PC-3 (cell line): Measurements from ENCODE around the gene VAV3. TPM values are rescaled to one million over a fixed set of nuclear protein-coding genes. Genes with fewer than 3 reads are reported as not detected.

Experiments
- ATAC-seq: fragments of 200-7000 bp; cut with Tn5 transposase; 2 replicates; pipeline ENCODE4 v1.9.1; 2020; ENCODE audit warnings: mild to moderate bottlenecking, moderate library complexity
- BruUV-seq: library from RNA; stranded (reverse); fragments of 400-500 nt; replicated peaks from 2 replicates; lab custom pipeline; 2021; lab: Mats Ljungman, UMichigan
- CTCF ChIA-PET: fragments of 300-600 bp; sonication (Branson Sonifier 250); formaldehyde crosslinking; loops from one replicate; lab custom pipeline; 2022; ENCODE audit warnings: antibody characterized with exemption; lab: Charles Lee
- POLR2A ChIA-PET: fragments of 300-600 bp; sonication (Branson Sonifier 250); formaldehyde crosslinking; loops from one replicate; lab custom pipeline; 2022; ENCODE audit warnings: antibody characterized with exemption; ENCODE audit not compliant: unreplicated experiment; lab: Charles Lee
- DNase-seq: peaks from one replicate; pipeline ENCODE4 v3.0.0-alpha.2; 2015
- H2AFZ ChIP-seq: fragments of 300-600 bp; sonication (generic); 2 replicates; pipeline ENCODE4 v1.6.0; 2016; ENCODE audit warnings: antibody characterized with exemption, low read length
- H3F3A ChIP-seq: fragments of 300-600 bp; sonication (generic); one replicate; pipeline ENCODE4 v1.6.0; 2017; ENCODE audit warnings: antibody characterized with exemption, low read length, control low read depth, mild to moderate bottlenecking; ENCODE audit not compliant: unreplicated experiment
- H3K27ac ChIP-seq: fragments of 300-600 bp; sonication (generic); 2 replicates; pipeline ENCODE4 v1.5.1; 2016; ENCODE audit warnings: mild to moderate bottlenecking, low read length
- H3K27me3 ChIP-seq: fragments of 300-600 bp; sonication (generic); 2 replicates; pipeline ENCODE4 v1.6.1; 2016; ENCODE audit warnings: low read length, mixed read lengths
- H3K36me3 ChIP-seq: fragments of 300-600 bp; sonication (generic); 2 replicates; pipeline ENCODE4 v1.6.1; 2016; ENCODE audit warnings: low read depth, mixed run types, low read length, mixed read lengths
- H3K4me1 ChIP-seq: fragments of 300-600 bp; sonication (generic); 2 replicates; pipeline ENCODE4 v1.5.1; 2016; ENCODE audit warnings: low read length; ENCODE audit not compliant: insufficient read depth
- H3K4me2 ChIP-seq: fragments of 300-600 bp; sonication (generic); 2 replicates; pipeline ENCODE4 v1.6.0; 2016; ENCODE audit warnings: low read length
- H3K4me3 ChIP-seq: fragments of 300-600 bp; sonication (generic); 2 replicates; pipeline ENCODE4 v1.5.1; 2016; ENCODE audit warnings: mild to moderate bottlenecking, low read length, mixed read lengths
- H3K79me2 ChIP-seq: fragments of 300-600 bp; sonication (generic); 2 replicates; pipeline ENCODE4 v1.6.1; 2017; ENCODE audit warnings: low read length, mixed read lengths
- H3K9ac ChIP-seq: fragments of 300-600 bp; sonication (generic); 2 replicates; pipeline ENCODE4 v1.6.0; 2016; ENCODE audit warnings: mild to moderate bottlenecking, low read length
- H3K9me2 ChIP-seq: fragments of 300-600 bp; sonication (generic); replicated peaks from 2 replicates; pipeline ENCODE4 v1.6.1; 2016; ENCODE audit warnings: mixed run types, low read length, mixed read lengths
- H3K9me3 ChIP-seq: fragments of 300-600 bp; sonication (generic); 2 replicates; pipeline ENCODE4 v1.6.1; 2016; ENCODE audit warnings: low read length, mixed read lengths
- H4K20me1 ChIP-seq: fragments of 300-600 bp; sonication (generic); 2 replicates; pipeline ENCODE4 v1.6.1; 2016; ENCODE audit warnings: low read length, mixed read lengths
- EZH2 ChIP-seq: fragments of 300-600 bp; sonication (generic); IDR thresholded peaks from one replicate; pipeline ENCODE4 v1.6.1; 2017; ENCODE audit warnings: antibody characterized with exemption, mild to moderate bottlenecking, low read length; ENCODE audit not compliant: unreplicated experiment
- EZH2phosphoT487 ChIP-seq: fragments of 300-600 bp; sonication (generic); IDR thresholded peaks from 2 replicates; pipeline ENCODE4 v1.6.1; 2018; ENCODE audit warnings: mild to moderate bottlenecking, antibody characterized with exemption, low read length, borderline replicate concordance
- intact Hi-C: fragments of 100-400 bp; cut with micrococcal nuclease; formaldehyde crosslinking; loops from 2 replicates; pipeline ENCODE4 v1.9.0; 2023
- microRNA-seq: library from miRNA; unstranded; fragments of <30 nt; microRNA quantifications from one replicate; pipeline ENCODE4 v1.1.0, GENCODE V29; 2020; ENCODE audit not compliant: unreplicated experiment
- total RNA-seq: library from RNA; depleted of rRNA; stranded (reverse); fragments of >200 nt; gene quantifications from 2 replicates; pipeline ENCODE4 v1.2.3, GENCODE V29; 2014; rRNA removed
- TF ChIP-seq, protein P1 (sequence below): fragments of 300-600 bp; sonication (generic); conservative IDR thresholded peaks from 2 replicates; pipeline ENCODE4 v1.5.1; 2017; ENCODE audit warnings: antibody characterized with exemption, low read depth, mild to moderate bottlenecking, low read length

VAV3 gene
- total RNA-seq, 1 experiment from 2014 or later = 0.73 TPM

DNA sequence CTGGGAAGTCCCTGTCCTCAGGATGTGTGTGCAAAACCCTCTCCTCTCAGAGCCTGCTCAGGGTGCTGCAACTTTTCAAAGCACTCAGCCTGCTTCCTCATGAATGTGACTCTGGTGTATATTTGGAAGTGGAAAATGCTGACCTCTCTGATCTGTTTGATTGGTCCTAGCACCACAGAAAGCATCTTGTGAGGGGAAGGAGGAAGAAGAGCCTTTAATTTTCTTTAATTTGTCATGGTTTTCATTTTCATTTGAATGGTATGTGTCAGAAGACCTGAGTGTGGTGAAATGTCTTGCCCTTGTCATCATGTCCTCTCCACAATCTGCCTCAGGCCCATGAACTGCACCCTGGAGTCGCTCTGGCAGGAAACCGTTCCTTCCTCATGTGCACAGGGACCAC, 440.7 kb downstream of the VAV3 start:
- no peak overlapping the region for H2AFZ ChIP-seq
- no peaks in the 10 kb centered on the region for H3K4me1 ChIP-seq
- ATAC-seq (no peak), DNase-seq (no peak)
- no peaks in the 10 kb centered on the region for H3F3A ChIP-seq
- no TSS peak for BruUV-seq
- no peaks in the 10 kb centered on the region for H4K20me1 ChIP-seq
- no peaks in the 10 kb centered on the region for H3K79me2 ChIP-seq
- H3K36me3 ChIP-seq = no peaks in the 10 kb centered on the region
- no peaks in the 10 kb centered on the region for H3K27me3 ChIP-seq
- H3K9me2 ChIP-seq = no peaks in the 10 kb centered on the region
- CTCF ChIA-PET = no interaction called here
- no peak overlapping the region for H3K9ac ChIP-seq
- no peak overlapping the region for H3K4me2 ChIP-seq
- intact Hi-C loops = no loop called here
- TF ChIP-seq EZH2 (no peak), EZH2phosphoT487 (no peak)
- TF ChIP-seq, protein P1, sequence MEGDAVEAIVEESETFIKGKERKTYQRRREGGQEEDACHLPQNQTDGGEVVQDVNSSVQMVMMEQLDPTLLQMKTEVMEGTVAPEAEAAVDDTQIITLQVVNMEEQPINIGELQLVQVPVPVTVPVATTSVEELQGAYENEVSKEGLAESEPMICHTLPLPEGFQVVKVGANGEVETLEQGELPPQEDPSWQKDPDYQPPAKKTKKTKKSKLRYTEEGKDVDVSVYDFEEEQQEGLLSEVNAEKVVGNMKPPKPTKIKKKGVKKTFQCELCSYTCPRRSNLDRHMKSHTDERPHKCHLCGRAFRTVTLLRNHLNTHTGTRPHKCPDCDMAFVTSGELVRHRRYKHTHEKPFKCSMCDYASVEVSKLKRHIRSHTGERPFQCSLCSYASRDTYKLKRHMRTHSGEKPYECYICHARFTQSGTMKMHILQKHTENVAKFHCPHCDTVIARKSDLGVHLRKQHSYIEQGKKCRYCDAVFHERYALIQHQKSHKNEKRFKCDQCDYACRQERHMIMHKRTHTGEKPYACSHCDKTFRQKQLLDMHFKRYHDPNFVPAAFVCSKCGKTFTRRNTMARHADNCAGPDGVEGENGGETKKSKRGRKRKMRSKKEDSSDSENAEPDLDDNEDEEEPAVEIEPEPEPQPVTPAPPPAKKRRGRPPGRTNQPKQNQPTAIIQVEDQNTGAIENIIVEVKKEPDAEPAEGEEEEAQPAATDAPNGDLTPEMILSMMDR = no peak
- H3K27ac ChIP-seq = no peak overlapping the region
- POLR2A ChIA-PET = no interaction called here
- H3K9me3 ChIP-seq = no peaks in the 10 kb centered on the region
- no peak overlapping the region for H3K4me3 ChIP-seq

DNA sequence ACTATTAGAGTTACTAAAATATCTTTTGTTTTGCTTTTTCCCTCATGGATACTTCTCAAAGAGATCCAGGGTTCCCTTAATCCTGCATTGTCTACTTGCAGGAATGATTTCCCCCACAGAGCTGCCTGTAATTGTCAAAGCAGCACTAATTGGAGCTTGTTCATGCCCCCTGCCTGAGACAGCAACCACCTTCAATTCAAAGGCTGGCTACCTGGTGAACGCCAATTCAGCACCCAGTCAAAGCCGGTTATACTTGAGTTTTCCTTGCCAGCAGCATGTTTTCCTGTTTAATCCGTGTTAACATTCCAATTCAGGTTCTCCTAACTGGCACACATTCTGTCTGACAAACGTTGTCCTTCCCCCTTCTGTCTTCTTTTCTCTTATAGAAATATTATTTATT, 441.2 kb downstream of the VAV3 start:
- ChIA-PET CTCF (interaction anchor here (0.7 kb wide), 1 partner anchor 291 kb away, joined by 3 read pairs; no protein-coding TSS in a partner anchor), POLR2A (no interaction called here)
- H3K9ac ChIP-seq = no peak overlapping the region
- H3K9me3 ChIP-seq = no peaks in the 10 kb centered on the region
- H3K4me1 ChIP-seq = no peaks in the 10 kb centered on the region
- DNase-seq (no peak), ATAC-seq (no peak)
- H3K27me3 ChIP-seq = no peaks in the 10 kb centered on the region
- TF ChIP-seq, protein P1 = no peak
- TF ChIP-seq EZH2 (no peak), EZH2phosphoT487 (no peak)
- H3K9me2 ChIP-seq = no peaks in the 10 kb centered on the region
- H4K20me1 ChIP-seq = no peaks in the 10 kb centered on the region
- no peak overlapping the region for H2AFZ ChIP-seq
- no TSS peak for BruUV-seq
- no peaks in the 10 kb centered on the region for H3K36me3 ChIP-seq
- no peaks in the 10 kb centered on the region for H3F3A ChIP-seq
- intact Hi-C loops = no loop called here
- no peak overlapping the region for H3K4me2 ChIP-seq
- H3K79me2 ChIP-seq = no peaks in the 10 kb centered on the region
- H3K4me3 ChIP-seq = no peak overlapping the region
- H3K27ac ChIP-seq = no peak overlapping the region

DNA sequence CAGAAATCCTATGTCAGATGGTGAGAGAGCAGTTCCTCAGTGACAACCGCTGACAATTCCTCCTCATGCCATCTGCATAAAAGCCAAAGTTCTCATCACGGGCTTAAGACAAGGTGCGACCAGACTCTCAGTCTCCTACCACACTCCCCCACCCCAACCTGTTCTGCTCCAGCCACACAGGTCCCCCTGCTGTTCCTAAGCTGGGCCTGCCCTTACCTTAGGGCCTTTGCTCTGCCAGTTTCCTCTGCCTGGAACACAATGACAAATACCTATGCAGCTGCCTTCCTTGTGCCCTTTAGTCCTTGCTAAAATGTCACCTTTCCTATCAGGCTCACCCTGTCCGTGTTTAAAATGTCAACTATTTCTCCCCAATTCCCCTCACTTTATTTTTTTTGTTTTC, 441.9 kb downstream of the VAV3 start:
- Histone ChIP-seq H3F3A (no peaks in the 10 kb centered on the region), H3K9me2 (no peaks in the 10 kb centered on the region), H3K27me3 (no peaks in the 10 kb centered on the region), H3K4me3 (no peak overlapping the region), H3K4me1 (no peaks in the 10 kb centered on the region), H2AFZ (no peak overlapping the region), H3K36me3 (no peaks in the 10 kb centered on the region), H3K27ac (no peak overlapping the region), H4K20me1 (no peaks in the 10 kb centered on the region), H3K79me2 (no peaks in the 10 kb centered on the region), H3K9ac (no peak overlapping the region), H3K9me3 (no peaks in the 10 kb centered on the region), H3K4me2 (no peak overlapping the region)
- ChIA-PET CTCF (no interaction called here), POLR2A (no interaction called here)
- intact Hi-C loops = no loop called here
- no TSS peak for BruUV-seq
- TF ChIP-seq EZH2phosphoT487 = no peak
- TF ChIP-seq, protein P1 = no peak
- DNase-seq (no peak), ATAC-seq (no peak)

Small RNAs within 50 kb of the gene (microRNA-seq; reads per million reads assigned to microRNA genes)
- gene MIR7852 = not detected

Other genes with a start within 250 kb of the VAV3 start
- 30.3 and 33.4 TPM in 2 replicates for gene SLC25A24, start 235.2 kb upstream of the VAV3 start, total RNA-seq